Measurements from ENCODE around the gene ZSWIM6. TPM values are rescaled to one million over a fixed set of nuclear protein-coding genes. Genes with fewer than 3 reads are reported as not detected.

The ZSWIM6 gene
- total RNA-seq, 4 donors from 2014 or later = 9.2 to 15.3 (median 11.9) TPM

DNA sequence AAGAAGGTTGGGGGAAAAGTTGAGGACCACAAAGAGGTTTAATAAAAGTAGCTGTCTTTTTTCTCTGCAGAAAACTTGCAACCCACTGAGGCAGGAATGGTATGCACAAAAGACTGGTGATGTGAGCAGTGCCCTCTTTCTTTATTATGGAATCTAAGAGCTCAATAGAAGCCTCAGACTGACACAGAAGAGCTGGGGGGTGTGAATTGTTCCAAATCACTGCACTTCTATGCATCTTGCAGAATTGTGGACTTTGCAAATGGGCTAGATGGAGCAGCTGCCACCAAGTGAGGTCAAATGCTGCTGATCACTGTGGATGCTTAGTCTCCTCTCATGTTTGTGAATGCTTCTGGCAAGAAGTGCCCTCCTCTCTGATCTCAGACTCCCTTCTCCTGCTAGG, 227.1 kb downstream of the ZSWIM6 start:
- TF ChIP-seq, protein P1, sequence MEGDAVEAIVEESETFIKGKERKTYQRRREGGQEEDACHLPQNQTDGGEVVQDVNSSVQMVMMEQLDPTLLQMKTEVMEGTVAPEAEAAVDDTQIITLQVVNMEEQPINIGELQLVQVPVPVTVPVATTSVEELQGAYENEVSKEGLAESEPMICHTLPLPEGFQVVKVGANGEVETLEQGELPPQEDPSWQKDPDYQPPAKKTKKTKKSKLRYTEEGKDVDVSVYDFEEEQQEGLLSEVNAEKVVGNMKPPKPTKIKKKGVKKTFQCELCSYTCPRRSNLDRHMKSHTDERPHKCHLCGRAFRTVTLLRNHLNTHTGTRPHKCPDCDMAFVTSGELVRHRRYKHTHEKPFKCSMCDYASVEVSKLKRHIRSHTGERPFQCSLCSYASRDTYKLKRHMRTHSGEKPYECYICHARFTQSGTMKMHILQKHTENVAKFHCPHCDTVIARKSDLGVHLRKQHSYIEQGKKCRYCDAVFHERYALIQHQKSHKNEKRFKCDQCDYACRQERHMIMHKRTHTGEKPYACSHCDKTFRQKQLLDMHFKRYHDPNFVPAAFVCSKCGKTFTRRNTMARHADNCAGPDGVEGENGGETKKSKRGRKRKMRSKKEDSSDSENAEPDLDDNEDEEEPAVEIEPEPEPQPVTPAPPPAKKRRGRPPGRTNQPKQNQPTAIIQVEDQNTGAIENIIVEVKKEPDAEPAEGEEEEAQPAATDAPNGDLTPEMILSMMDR (IDR thresholded peaks at IDR 0.05; ENCODE audit: low read depth) = no peak

DNA sequence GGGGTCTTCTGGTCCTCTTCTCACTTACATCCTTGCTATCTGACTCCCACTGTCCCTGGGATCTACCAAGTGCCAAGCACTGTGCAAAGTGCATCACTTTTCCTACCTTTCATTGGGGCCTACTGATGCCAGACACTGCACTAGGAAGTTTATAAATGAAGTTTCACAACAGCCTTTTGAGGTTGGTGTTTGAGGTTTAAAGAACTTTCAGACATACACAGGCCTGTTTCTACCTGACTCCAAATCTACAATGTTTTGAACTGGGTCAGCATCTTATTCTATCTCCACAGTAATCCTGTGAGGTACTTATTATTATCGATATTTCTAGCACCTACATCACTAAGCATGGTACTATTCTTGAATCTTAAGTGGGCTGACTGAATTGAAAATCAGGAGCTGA, 227.7 kb downstream of the ZSWIM6 start:
- TF ChIP-seq, protein P1 (IDR thresholded peaks at IDR 0.05; ENCODE audit: low read depth) = no peak

DNA sequence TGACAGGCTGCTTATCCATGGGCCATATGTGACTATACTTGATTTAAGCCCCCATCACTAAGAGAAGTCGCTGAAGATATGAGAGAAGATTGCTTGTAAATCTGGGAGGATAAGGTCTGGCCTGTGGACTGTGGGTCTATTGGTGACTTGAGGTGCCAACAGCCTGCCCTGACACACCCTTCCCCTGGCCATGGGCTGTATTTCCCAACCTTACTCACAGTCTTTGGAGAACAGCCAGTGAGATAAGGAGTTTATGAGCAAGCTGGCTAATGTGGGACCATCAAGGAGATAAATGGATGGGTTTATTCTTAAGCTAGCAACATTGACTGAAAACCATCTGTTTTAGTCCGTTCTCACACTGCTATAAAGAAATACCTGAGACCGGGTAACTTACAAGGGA, 231.3 kb downstream of the ZSWIM6 start:
- TF ChIP-seq, protein P1 (IDR thresholded peaks at IDR 0.05; ENCODE audit: low read depth) = no peak

DNA sequence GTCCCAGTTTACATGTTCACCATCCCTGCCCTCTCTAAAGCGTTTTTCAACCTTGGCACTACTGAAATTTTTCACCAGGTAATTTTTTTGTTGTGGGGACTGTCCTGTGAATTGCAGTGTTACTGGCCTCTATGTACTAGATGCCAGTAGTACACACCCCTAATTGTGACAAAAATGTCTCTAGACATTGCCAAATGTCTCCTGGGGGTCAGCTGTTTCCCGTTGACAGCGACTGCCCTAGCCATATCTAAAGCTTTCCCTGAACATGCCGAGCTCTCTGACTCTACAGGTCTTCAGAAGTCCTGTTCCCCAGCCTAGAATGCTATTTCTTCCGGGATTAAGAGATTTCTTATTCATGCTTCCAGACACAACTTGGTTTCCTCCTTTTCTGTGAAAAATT, 235.3 kb downstream of the ZSWIM6 start:
- TF ChIP-seq, protein P1 (IDR thresholded peaks at IDR 0.05; ENCODE audit: low read depth) = no peak

DNA sequence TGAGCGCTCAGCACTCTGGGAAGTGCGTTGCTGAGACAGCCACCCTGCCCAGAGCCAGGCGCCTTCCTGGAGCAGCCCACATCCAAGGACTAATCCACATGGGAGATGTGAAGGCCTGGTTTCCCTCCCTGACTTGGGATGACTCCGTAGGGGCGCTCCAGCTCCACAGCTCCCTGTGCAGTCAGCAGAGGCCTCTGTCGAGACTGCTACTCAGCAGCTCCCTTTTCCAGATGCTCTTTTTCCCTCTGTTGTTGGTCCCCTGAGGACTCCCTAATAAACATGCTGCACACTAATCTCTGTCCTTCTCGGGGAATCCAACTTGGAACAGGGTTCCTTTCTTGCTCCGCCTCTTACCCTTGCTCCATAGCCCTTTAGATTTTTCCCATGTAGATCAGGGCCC, 237.3 kb downstream of the ZSWIM6 start:
- TF ChIP-seq, protein P1 (IDR thresholded peaks at IDR 0.05; ENCODE audit: low read depth) = no peak

DNA sequence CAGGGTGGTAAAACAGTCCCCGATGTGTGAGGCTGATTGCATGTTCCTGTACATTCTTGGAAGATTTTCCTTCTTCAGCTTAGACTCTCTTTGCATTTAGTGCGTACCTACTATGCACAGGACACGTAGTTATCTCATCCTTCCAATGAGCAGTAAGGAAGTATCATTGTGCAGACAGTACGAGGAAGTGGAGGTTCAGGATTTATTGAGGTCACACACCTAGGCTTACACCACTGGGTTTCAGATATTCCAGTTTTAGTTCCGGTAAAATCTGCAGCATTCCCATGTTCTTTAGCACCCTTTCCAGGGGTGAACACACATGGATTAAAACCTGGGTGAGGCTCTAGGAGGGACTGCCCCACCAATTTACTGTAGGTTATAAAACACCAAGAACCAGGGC, 238.7 kb downstream of the ZSWIM6 start:
- TF ChIP-seq, protein P1 (IDR thresholded peaks at IDR 0.05; ENCODE audit: low read depth) = no peak

DNA sequence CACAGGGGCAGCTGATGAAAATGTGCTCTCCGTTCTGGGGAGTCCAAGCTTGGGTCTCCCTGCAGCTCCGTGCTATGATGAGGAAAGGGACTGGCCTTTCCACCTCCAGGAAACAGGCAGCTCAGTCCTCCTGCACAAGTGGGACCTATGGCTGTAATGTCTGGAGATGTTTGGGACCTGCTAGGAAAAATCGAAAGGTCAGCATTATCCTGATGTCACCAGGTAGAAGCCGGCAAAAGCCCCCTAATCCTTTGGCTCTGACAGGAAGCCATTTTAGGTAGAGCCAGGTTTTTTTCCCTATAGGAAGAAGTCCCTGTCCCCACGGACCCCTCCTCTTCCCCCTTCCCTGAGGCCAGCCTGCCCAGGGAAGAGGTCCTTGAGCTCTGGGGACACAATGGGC, 240.9 kb downstream of the ZSWIM6 start:
- TF ChIP-seq, protein P1 (IDR thresholded peaks at IDR 0.05; ENCODE audit: low read depth) = no peak
